A549 (cell line): ENCODE measurements around the gene CH25H.

Experiments
- CTCF ChIP-seq: fragments of >200 bp; sonication (Bioruptor Twin); formaldehyde crosslinking; IDR thresholded peaks from 3 replicates; pipeline ENCODE4 v1.5.1; 2016
- EP300 ChIP-seq, 2 experiments: fragments of >200 bp; sonication (Bioruptor Twin); formaldehyde crosslinking; IDR thresholded peaks; 2 replicates in 1 of 2; 3 replicates in 1 of 2; pipeline ENCODE4 v1.6.1; 2016 to 2017
- KDM1A ChIP-seq: fragments of 200-600 bp; sonication (generic); IDR thresholded peaks from 2 replicates; pipeline ENCODE4 v1.6.1; 2016; ENCODE audit warnings: low read depth, mild to moderate bottlenecking
- MYC ChIP-seq: IDR thresholded peaks from 2 replicates; pipeline ENCODE4 v1.6.1; 2012; ENCODE audit warnings: mild to moderate bottlenecking, inconsistent platforms, low read length, improper control_type of control experiment, borderline replicate concordance
- REST ChIP-seq: fragments of 200-600 bp; sonication (generic); IDR thresholded peaks from 2 replicates; pipeline ENCODE4 v1.6.1; 2016; ENCODE audit warnings: antibody characterized with exemption, mild to moderate bottlenecking, moderate library complexity
- USF2 ChIP-seq: fragments of 450-650 bp; IDR thresholded peaks from 2 replicates; pipeline ENCODE4 v1.6.1; 2014; ENCODE audit warnings: antibody characterized with exemption
- ZC3H11A ChIP-seq: fragments of 450-650 bp; IDR thresholded peaks from 2 replicates; pipeline ENCODE4 v1.6.1; 2014; ENCODE audit warnings: antibody characterized with exemption, mild to moderate bottlenecking

GRCh38 chr10:89201345-89202032 is 5.6 kb downstream of the CH25H start:
- TF ChIP-seq USF2 (no peak), MYC (no peak), CTCF (no peak), EP300 (IDR thresholded peaks at IDR 0.05) (no peak), ZC3H11A (no peak), REST (no peak), KDM1A (no peak)
